K562 (cell line): ENCODE measurements around the gene DBX1. TPM values are rescaled to one million over a fixed set of nuclear protein-coding genes. Genes with fewer than 3 reads are reported as not detected.

Experiments used
- CREB3L1 ChIP-seq: fragments of 450-650 bp; IDR thresholded peaks from 2 replicates; pipeline ENCODE4 v1.6.1; 2014; ENCODE audit warnings: low read depth, mild to moderate bottlenecking, moderate library complexity, borderline replicate concordance
- CREM ChIP-seq: IDR thresholded peaks from 2 replicates; pipeline ENCODE4 v1.6.1; 2014; ENCODE audit warnings: antibody characterized with exemption, low read depth
- DNMT1 ChIP-seq: fragments of 450-650 bp; IDR thresholded peaks from 2 replicates; pipeline ENCODE4 v1.6.1; 2016; ENCODE audit warnings: antibody characterized with exemption, mild to moderate bottlenecking
- E2F4 ChIP-seq: sonication (generic); formaldehyde crosslinking; IDR thresholded peaks from 2 replicates; pipeline ENCODE4 v1.8.0; 2022; ENCODE audit warnings: mild to moderate bottlenecking, low read depth, missing genetic modification reagents
- FOXK2 ChIP-seq, 2 experiments: fragments of 450-650 bp; IDR thresholded peaks in 1 of 2; conservative IDR thresholded peaks in 1 of 2; 2 replicates each; pipeline ENCODE4 v1.6.1; 2016; ENCODE audit warnings: low read depth in 2 of 2, mild to moderate bottlenecking in 1 of 2
- HMG20B ChIP-seq: fragments of 250-450 bp; sonication (Bioruptor Pico); IDR thresholded peaks from 2 replicates; pipeline ENCODE4 v1.5.0; 2021; ENCODE audit warnings: mild to moderate bottlenecking
- MEF2A ChIP-seq: IDR thresholded peaks from 2 replicates; pipeline ENCODE4 v1.6.1; 2011; ENCODE audit warnings: low read depth, mild to moderate bottlenecking, low read length, moderate library complexity; ENCODE audit not compliant: control insufficient read depth
- NCOA6 ChIP-seq: fragments of 450-650 bp; IDR thresholded peaks from 2 replicates; pipeline ENCODE4 v1.6.1; 2017; ENCODE audit warnings: mild to moderate bottlenecking
- POU5F1 ChIP-seq: fragments of 150-350 bp; IDR thresholded peaks from 2 replicates; pipeline ENCODE4 v1.6.1; 2014; ENCODE audit warnings: borderline replicate concordance, low read length, low read depth, mild to moderate bottlenecking; ENCODE audit not compliant: partially characterized antibody
- PRMT5 ChIP-seq: sonication (generic); formaldehyde crosslinking; IDR thresholded peaks from 2 replicates; pipeline ENCODE4 v1.5.0; 2020; ENCODE audit warnings: missing genetic modification reagents
- RBM22 ChIP-seq: fragments of 200-400 bp; formaldehyde crosslinking; IDR thresholded peaks from 2 replicates; pipeline ENCODE4 v1.6.1; 2018; ENCODE audit warnings: low read length, low read depth; ENCODE audit not compliant: poor library complexity, severe bottlenecking
- SMARCA4 ChIP-seq: fragments of 450-650 bp; IDR thresholded peaks from 2 replicates; pipeline ENCODE4 v1.6.1; 2016
- STAT6 ChIP-seq: sonication (generic); formaldehyde crosslinking; IDR thresholded peaks from 2 replicates; pipeline ENCODE4 v1.8.1; 2023; ENCODE audit warnings: mild to moderate bottlenecking, missing genetic modification reagents
- TAL1 ChIP-seq: fragments of 450-650 bp; IDR thresholded peaks from 2 replicates; pipeline ENCODE4 v1.6.1; 2016; ENCODE audit warnings: mild to moderate bottlenecking
- TCF3 ChIP-seq: sonication (generic); formaldehyde crosslinking; IDR thresholded peaks from 2 replicates; pipeline ENCODE4 v1.4.0; 2020; ENCODE audit warnings: mild to moderate bottlenecking, missing genetic modification reagents
- TRIM28 ChIP-seq: fragments of 450-650 bp; IDR thresholded peaks from 2 replicates; pipeline ENCODE4 v1.6.1; 2017
- XRCC5 ChIP-seq: fragments of 200-400 bp; formaldehyde crosslinking; IDR thresholded peaks from 2 replicates; pipeline ENCODE4 v1.6.1; 2017; ENCODE audit warnings: low read depth, mild to moderate bottlenecking, low read length
- ZNF511 ChIP-seq: sonication (generic); formaldehyde crosslinking; IDR thresholded peaks from 2 replicates; pipeline ENCODE4 v1.8.0; 2022; ENCODE audit warnings: mild to moderate bottlenecking, missing genetic modification reagents
- ZZZ3 ChIP-seq: fragments of 450-650 bp; IDR thresholded peaks from 2 replicates; pipeline ENCODE4 v1.6.1; 2016; ENCODE audit warnings: antibody characterized with exemption, mild to moderate bottlenecking, moderate library complexity
- polyA plus RNA-seq, 8 experiments: library from polyadenylated mRNA; depleted of rRNA in 4 of 8; stranded (reverse) in 5 of 8; unstranded in 3 of 8; fragments of >200 nt; fragmentation: Nextera tagmentation in 2 of 8; fragmentation: Illumina TruSeq in 1 of 8; extraction: Ambion mirVana in 2 of 8; extraction: Trizol in 1 of 8; gene quantifications; 2 replicates each; pipeline versions ENCODE4 v1.2.1 to v1.2.3, GENCODE V29; 2011 to 2014; ENCODE audit warnings: inconsistent platforms in 1 of 8, missing spikeins in 1 of 8
- total RNA-seq, 7 experiments: library from RNA; depleted of rRNA in 6 of 7; stranded (reverse); fragments of >200 nt in 6 of 7; fragmentation: Illumina TruSeq in 2 of 7; extraction: Trizol in 2 of 7; gene quantifications; 2 replicates each; pipeline versions ENCODE4 v1.2.1 to v1.2.3, GENCODE V29; 2011 to 2021; ENCODE audit warnings: low replicate concordance in 1 of 7

Gene DBX1
- total and polyA plus RNA-seq, 9 of the 15 experiments (the other 6 are each of a cell fraction or from before 2014, with no cell fraction given): not detected

- TF ChIP-seq CREB3L1 (peak; percentile 82; the same call in 1 of the 2 replicates), XRCC5 (no peak), FOXK2 (conservative IDR thresholded peaks at IDR 0.05 in 1 of 2, IDR thresholded peaks at IDR 0.05 in 1 of 2; ENCODE audit: low read depth in 2 of 2) (peak in 1 of 2 experiments; percentile 64; a peak in 2 of 4 replicates), RBM22 (no peak), STAT6 (CRISPR knock-in tag) (no peak), CREM (0 out of 2 replicates have a peak, but pooled peaks have one; percentile 4), E2F4 (no peak), ZNF511 (CRISPR knock-in tag) (no peak), DNMT1 (no peak), MEF2A (no peak), NCOA6 (no peak), SMARCA4 (peak; percentile 95), POU5F1 (no peak), ZZZ3 (no peak), PRMT5 (CRISPR knock-in tag) (no peak), HMG20B (CRISPR knock-in tag) (no peak), TAL1 (peak; percentile 2; the same call in 1 of the 2 replicates), TCF3 (CRISPR knock-in tag) (peak; percentile 40; the same call in 1 of the 2 replicates), TRIM28 (0 out of 2 replicates have a peak, but pooled peaks have one; percentile 68)
These were observed 47.8 kb downstream of the DBX1 start (continued) for GRCh38 chr11:20112291-20113148.
